GM11168 (cell line): Measurements from ENCODE around the gene SCUBE3.

Experiments used
- in situ Hi-C: fragments of 300-500 bp; cut with MboI; formaldehyde crosslinking; loops from one replicate; pipeline ENCODE4 v1.12.0; 2022; ENCODE audit warnings: low sequenced_read_pairs; ENCODE audit not compliant: unreplicated experiment

The SCUBE3 gene

GRCh38 chr6:35213824-35214756, at the start of gene SCUBE3:
TSS of gene SCUBE3 (plus strand) at chr6:35213956. CDS start at chr6:35214419, 463 bp downstream.
- in situ Hi-C loops, result loop anchor here (25.0 kb wide), 1 partner anchor 227 kb away; no protein-coding TSS in a partner anchor

GRCh38 chr6:35164277-35164676, 49.5 kb upstream of the SCUBE3 start:
- in situ Hi-C loops, result no loop called here

DNA sequence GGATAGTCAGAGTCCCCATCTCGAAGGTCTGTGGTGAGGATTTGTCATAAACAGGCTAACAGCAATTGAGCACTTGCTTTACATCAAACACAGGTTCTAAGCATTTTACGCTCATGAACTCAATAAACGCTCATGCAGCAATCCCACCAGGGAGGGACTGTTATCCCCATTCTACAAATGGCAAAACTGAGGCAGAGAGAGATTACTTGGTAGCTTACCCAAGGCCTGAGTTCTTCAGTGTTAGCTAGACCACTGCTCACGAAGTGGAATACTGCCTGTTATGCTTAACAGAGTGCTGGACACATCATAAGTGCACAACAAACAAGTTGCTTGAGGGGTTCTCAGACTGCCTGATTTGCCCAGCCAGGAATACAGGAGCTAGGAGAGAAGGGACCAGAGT, 48.9 kb upstream of the SCUBE3 start:
- in situ Hi-C loops, result no loop called here

- in situ Hi-C loops, result no loop called here
Measured at GRCh38 chr6:35165630-35166071, 48.1 kb upstream of the SCUBE3 start.

DNA sequence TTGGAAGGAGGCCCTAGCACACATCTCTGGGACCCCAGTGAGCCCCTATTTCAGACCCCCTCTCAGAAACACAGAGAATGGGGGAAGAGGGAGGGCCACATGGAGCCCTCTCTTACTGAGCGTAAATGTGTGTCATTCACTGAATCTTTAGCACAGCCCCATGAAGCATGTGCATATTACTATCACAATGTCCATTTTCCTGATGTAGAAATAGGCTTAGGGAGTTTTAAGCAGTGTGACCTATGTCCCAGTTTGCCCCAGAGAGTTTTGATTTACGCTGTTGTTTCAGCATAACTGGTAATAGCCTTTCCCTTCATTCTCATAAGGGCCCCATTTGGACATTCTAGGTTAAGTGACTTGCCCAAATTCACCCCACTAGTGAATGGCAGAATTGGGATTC, 47.6 kb upstream of the SCUBE3 start:
- in situ Hi-C loops, result no loop called here

DNA sequence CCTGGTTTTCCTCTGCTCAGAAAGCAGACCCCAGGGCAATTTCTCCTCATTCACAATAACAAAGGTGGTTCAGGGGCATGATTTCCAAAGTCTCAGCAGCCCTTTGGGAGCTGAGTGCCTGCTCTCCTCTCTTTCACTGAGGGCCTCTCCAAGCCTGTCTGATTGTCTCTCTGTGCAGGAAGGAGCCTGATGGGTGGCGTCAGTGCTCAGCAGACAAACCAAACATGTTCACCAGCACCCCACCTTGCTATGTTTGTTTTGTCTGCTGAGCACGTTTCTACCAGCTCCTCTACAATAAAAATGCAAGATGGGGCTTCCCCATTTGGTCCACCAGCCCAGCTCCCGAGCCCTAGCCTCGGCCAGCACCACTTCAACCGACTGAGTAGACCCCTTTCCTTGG, 47.2 kb upstream of the SCUBE3 start:
- in situ Hi-C loops, result no loop called here

- in situ Hi-C loops, result no loop called here
Measured at GRCh38 chr6:35167505-35167904, 46.3 kb upstream of the SCUBE3 start.

DNA sequence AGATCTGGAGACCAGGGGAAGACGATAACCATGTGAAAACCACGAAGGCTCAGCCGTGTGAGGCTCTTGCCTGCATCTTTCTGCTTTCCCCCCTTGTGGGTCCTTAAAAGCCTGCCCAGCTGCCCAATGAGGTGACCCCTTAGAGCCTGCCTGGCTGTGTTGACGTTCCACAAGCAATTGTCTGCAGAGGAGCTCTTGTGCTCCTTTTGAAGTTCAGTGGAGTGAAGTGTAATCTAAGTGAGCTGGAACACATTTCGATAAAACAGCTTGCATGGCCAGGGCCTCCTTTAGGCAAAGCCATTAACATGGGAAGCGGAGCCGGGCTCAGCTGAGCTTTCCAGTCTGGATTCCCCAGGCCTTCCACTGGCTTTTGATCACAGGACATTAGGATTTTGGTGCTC, 45.3 kb upstream of the SCUBE3 start:
- in situ Hi-C loops, result no loop called here

GRCh38 chr6:35170166-35170565, 43.6 kb upstream of the SCUBE3 start:
- in situ Hi-C loops, result no loop called here

GRCh38 chr6:35170891-35171290, 42.9 kb upstream of the SCUBE3 start:
- in situ Hi-C loops, result no loop called here

GRCh38 chr6:35173044-35173426, 40.7 kb upstream of the SCUBE3 start:
- in situ Hi-C loops, result no loop called here

DNA sequence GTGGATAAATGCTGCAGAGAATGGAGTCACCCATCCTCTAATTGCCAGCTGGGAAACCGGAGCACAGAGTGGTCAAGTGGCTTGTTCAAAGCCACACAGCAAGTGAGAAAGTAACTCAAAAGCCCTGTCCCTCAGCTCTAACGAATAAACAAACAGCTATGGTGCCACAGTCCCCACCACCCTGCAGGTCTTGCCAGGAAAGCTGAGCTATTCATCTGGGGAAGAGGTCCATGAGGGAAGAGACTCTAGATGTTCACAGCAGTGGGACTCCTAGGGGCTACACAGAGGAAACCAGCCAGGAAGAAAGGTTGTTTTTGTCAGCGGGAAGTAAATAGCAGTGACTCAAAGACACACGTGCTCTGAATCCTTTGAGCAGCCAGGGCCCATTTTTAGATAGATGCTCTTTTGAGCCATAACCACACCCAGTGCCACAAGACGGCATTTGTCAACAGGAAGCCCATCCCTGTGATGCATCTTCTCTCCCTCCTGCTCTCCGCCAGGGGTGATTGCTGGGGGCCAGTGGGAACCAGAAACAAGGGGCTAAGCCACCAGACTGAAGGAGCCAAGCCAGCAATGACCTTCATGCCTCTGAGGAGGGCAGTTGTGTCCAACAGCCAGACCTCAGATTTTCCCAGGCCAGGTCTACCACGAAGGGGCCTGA, 40.2 kb upstream of the SCUBE3 start:
- in situ Hi-C loops, result no loop called here

DNA sequence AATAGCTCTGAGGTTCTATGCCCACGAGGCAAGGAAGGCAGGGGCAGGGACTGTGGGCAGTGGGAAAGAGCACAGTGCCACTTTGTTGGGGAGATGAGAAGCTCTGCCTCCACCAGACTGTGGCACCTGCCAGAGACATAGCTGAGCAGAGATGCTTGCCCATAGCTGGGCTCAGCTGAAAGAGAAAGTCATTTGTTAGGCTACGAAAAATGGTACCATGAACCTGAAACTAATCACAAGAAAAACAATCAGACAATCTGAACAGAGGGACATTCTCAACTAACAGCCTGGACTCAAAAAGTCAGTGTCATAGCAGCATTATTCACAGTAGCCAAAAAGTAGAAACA, 39.7 kb upstream of the SCUBE3 start:
- in situ Hi-C loops, result no loop called here

DNA sequence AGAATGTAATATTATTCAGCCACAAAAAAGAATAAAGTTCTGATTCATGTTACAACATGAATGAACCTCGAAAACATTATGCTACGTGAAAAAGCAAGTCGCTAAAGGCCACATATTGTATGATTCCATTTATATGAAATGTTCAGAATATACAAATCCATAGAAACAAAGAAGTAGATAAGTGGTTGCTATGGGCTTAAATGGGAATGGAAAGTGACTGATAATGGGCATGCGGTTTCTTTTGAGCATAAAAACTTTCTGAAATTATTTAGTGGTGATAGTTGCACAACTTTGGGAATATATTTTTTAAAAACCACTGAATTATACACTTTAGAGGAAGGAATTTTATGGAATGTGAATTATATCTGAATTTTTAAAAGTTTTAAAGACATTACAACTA, 39.3 kb upstream of the SCUBE3 start:
- in situ Hi-C loops, result no loop called here

DNA sequence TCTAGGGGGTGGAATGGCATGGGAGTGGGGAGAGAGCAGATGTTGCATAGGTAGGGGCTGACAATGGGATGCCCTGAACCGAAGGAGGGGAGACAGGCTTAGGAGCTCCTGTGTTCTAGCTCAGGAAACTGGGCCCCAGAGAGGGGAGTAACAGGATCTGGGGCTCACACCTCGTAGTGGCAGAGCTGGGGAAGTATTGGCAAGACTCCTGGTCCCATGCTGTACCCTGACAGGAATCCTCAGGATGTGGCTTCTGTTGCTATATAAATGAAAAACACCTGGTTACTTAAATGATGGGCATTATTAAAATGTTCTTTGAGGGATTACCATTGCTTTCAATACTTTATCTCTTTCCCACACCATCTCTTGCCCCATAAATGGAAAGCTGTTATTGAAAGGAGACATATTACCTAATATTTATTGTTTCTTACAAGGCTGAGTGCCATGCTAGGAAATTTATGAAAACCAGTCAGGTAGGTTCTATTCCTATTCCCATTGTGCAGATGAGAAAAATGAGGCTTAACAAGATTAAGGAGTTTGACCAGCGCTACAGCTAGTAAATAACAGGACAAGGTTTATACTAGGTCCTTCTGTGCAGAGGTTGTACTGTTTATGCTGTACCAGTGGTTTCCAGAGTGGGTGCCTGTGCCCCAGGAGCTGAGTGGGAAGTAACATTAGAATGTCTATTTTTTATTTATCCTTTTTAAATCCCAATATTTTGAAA, 37.3 kb upstream of the SCUBE3 start:
- in situ Hi-C loops, result no loop called here

- in situ Hi-C loops, result no loop called here
Measured at GRCh38 chr6:35177157-35177556, 36.6 kb upstream of the SCUBE3 start.

- in situ Hi-C loops, result no loop called here
Measured at GRCh38 chr6:35177596-35177995, 36.2 kb upstream of the SCUBE3 start.

- in situ Hi-C loops, result no loop called here
Measured at GRCh38 chr6:35178012-35178411, 35.7 kb upstream of the SCUBE3 start.

DNA sequence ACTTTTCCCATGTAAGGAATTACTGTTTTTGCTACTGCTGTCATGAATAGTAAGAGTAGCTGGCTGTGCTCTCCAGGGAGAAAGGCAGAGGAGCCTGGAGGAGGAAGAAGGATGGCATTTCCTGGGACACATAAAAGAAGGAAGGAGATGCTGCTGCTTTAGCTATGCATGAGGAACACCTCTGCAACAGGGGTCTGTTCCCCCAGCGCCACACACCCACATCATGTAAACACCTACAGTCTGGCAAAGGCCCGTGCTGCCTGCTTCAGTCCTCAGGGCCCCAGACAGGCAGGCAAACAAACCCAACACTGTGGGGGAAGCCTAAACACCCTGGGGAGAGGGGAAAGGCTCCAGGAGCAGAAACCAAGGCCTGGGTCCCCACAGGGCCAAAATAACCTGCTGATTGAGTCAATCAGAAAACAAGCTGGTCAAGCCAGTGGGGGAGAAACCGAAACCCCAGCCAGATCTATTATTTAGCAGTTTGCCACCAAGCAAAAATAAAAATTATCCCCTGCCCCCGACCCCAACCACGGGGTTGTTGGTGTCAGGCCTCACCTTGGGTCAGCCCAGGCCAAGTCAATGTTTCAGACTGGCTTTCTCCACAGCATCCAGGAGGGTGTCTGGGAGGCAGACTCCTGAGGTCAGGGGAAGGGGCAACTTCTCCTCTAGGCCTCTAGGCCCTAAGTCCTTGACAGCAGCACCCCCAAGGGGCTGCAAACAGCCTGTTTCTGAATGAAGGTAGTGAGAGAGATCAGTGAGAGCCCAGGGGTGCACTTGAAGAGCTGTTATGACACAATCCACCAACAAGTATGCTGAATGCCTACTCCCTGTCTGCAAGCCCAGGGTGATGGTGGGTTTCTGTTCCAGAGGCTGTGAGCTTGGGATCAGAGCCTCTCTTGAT, 34.6 kb upstream of the SCUBE3 start:
- in situ Hi-C loops, result no loop called here
